GM23338 (cell line): Measurements from ENCODE around the gene COL15A1. TPM values are rescaled to one million over a fixed set of nuclear protein-coding genes. Genes with fewer than 3 reads are reported as not detected.
A peak's percentile ranks its signal among the peaks of the same experiment; 100 is the strongest.

Source experiments
- ATAC-seq: fragments of 200-7000 bp; cut with Tn5 transposase; 3 replicates; pipeline ENCODE4 v1.9.1; 2020
- DNase-seq: peaks from one replicate; pipeline ENCODE4 v3.0.0-alpha.2; 2015; ENCODE audit warnings: low spot score
- H2AFZ ChIP-seq: fragments of 200-600 bp; sonication (generic); 2 replicates; pipeline ENCODE4 v1.8.0; 2016; ENCODE audit warnings: antibody characterized with exemption, mild to moderate bottlenecking, moderate library complexity
- H3F3A ChIP-seq: fragments of 200-600 bp; sonication (generic); replicated peaks from 2 replicates; pipeline ENCODE4 v1.8.0; 2017; ENCODE audit warnings: antibody characterized with exemption, mixed run types, low read depth
- H3K27ac ChIP-seq: fragments of 200-600 bp; sonication (generic); 2 replicates; pipeline ENCODE4 v1.6.1; 2016; ENCODE audit warnings: low read depth
- H3K27me3 ChIP-seq: fragments of 200-600 bp; sonication (generic); 2 replicates; pipeline ENCODE4 v1.8.0; 2016; ENCODE audit warnings: mild to moderate bottlenecking, mixed run types, moderate library complexity; ENCODE audit not compliant: insufficient read depth
- H3K36me3 ChIP-seq: fragments of 200-600 bp; sonication (generic); 2 replicates; pipeline ENCODE4 v1.8.0; 2016; ENCODE audit warnings: mild to moderate bottlenecking; ENCODE audit not compliant: insufficient read depth
- H3K4me1 ChIP-seq: fragments of 200-600 bp; sonication (generic); 2 replicates; pipeline ENCODE4 v1.8.0; 2016; ENCODE audit warnings: mild to moderate bottlenecking, moderate library complexity; ENCODE audit not compliant: insufficient read depth
- H3K4me2 ChIP-seq: fragments of 200-600 bp; sonication (generic); 2 replicates; pipeline ENCODE4 v1.7.1; 2017; ENCODE audit warnings: mixed run types
- H3K4me3 ChIP-seq: fragments of 200-600 bp; sonication (generic); 2 replicates; pipeline ENCODE4 v1.6.1; 2016; ENCODE audit warnings: mixed run types
- H3K79me2 ChIP-seq: fragments of 200-600 bp; sonication (generic); replicated peaks from 2 replicates; pipeline ENCODE4 v1.8.0; 2017; ENCODE audit warnings: mild to moderate bottlenecking; ENCODE audit not compliant: insufficient read depth
- H3K9me2 ChIP-seq: fragments of 200-600 bp; sonication (generic); 2 replicates; pipeline ENCODE4 v1.8.0; 2017; ENCODE audit not compliant: insufficient read depth
- H4K20me1 ChIP-seq: fragments of 200-600 bp; sonication (generic); replicated peaks from 2 replicates; pipeline ENCODE4 v1.8.0; 2017; ENCODE audit warnings: mild to moderate bottlenecking; ENCODE audit not compliant: insufficient read depth
- H3K27ac Mint-ChIP-seq: 2 replicates; pipeline ENCODE4 v1.8.0; 2020; ENCODE audit warnings: inconsistent platforms, mild to moderate bottlenecking, moderate library complexity, mixed read lengths
- H3K27me3 Mint-ChIP-seq: 3 replicates; pipeline ENCODE4 v1.8.0; 2022; ENCODE audit warnings: low read depth, mild to moderate bottlenecking, moderate library complexity, mixed read lengths, inconsistent platforms; ENCODE audit not compliant: insufficient read depth, poor library complexity
- H3K36me3 Mint-ChIP-seq: 3 replicates; pipeline ENCODE4 v1.8.0; 2021; ENCODE audit warnings: low read depth, mild to moderate bottlenecking, inconsistent platforms, moderate library complexity, mixed read lengths
- H3K4me1 Mint-ChIP-seq: 3 replicates; pipeline ENCODE4 v1.8.0; 2020; ENCODE audit warnings: mild to moderate bottlenecking, inconsistent platforms, mixed read lengths
- H3K4me3 Mint-ChIP-seq: 3 replicates; pipeline ENCODE4 v1.8.0; 2021; ENCODE audit warnings: moderate library complexity, mild to moderate bottlenecking, inconsistent platforms, mixed read lengths
- H3K9me3 Mint-ChIP-seq: 3 replicates; pipeline ENCODE4 v1.8.0; 2020; ENCODE audit warnings: moderate library complexity, mild to moderate bottlenecking, inconsistent platforms, mixed read lengths
- ETS1 ChIP-seq: IDR thresholded peaks from 2 replicates; pipeline ENCODE4 v1.6.1; 2016; ENCODE audit warnings: antibody characterized with exemption
- POLR2AphosphoS5 ChIP-seq: IDR thresholded peaks from 2 replicates; pipeline ENCODE4 v1.6.1; 2016; ENCODE audit warnings: antibody characterized with exemption, low read depth
- STAT1 ChIP-seq: IDR thresholded peaks from one replicate; pipeline ENCODE4 v1.6.1; 2016; ENCODE audit warnings: antibody characterized with exemption; ENCODE audit not compliant: unreplicated experiment
- ZNF114 ChIP-seq: fragments of 250-450 bp; sonication (Bioruptor Pico); IDR thresholded peaks from 2 replicates; pipeline ENCODE4 v1.5.0; 2020; ENCODE audit warnings: mild to moderate bottlenecking, moderate library complexity
- polyA plus RNA-seq: library from polyadenylated mRNA; unstranded; fragments of >200 nt; fragmentation: Nextera tagmentation; extraction: Ambion mirVana; gene quantifications from 2 replicates; pipeline ENCODE4 v1.2.1, GENCODE V29; 2016
- total RNA-seq: library from RNA; depleted of rRNA; stranded (reverse); fragments of >200 nt; shearing (Covaris generic); gene quantifications from 2 replicates; pipeline ENCODE4 v1.2.3, GENCODE V29; 2014
- TF ChIP-seq, protein P1 (sequence below): fragments of 250-450 bp; sonication (Bioruptor Pico); IDR thresholded peaks from 2 replicates; pipeline ENCODE4 v1.5.0; 2020; ENCODE audit warnings: mild to moderate bottlenecking, moderate library complexity

The COL15A1 gene
- total and polyA plus RNA-seq, 2 experiments from 2014 or later: 0.17 to 0.18 TPM

- no peaks in the 10 kb centered on the region for H3K9me2 ChIP-seq
These were observed 160.9 kb downstream of the COL15A1 start, which contains the start of gene TGFBR1 for GRCh38 chr9:99104459-99105151. TSS of gene TGFBR1 (plus strand) at chr9:99105113. CDS start at chr9:99105206, 93 bp downstream.

GRCh38 chr9:99105152-99106043, 161.7 kb downstream of the COL15A1 start:
- H3K4me3 ChIP-seq: peak overlapping the region; percentile 79
- peaks cover 12% of the 10 kb centered on the region for H3F3A ChIP-seq
- Mint-ChIP-seq H3K27me3 (peaks cover 3% of the 10 kb centered on the region), H3K9me3 (no peaks in the 10 kb centered on the region), H3K4me1 (peaks cover 37% of the 10 kb centered on the region), H3K27ac (0 out of 2 replicates have a peak overlapping the region, but pooled peaks have one; percentile 2), H3K4me3 (peak overlapping the region; percentile 85), H3K36me3 (no peaks in the 10 kb centered on the region; the same call in 2 of the 3 replicates)
- H3K27ac ChIP-seq: no peak overlapping the region
- DNase-seq (peak; percentile 62), ATAC-seq (peak; percentile 29)
- H3K27me3 ChIP-seq: peaks cover 25% of the 10 kb centered on the region
- no peaks in the 10 kb centered on the region for H3K9me2 ChIP-seq
- H3K4me1 ChIP-seq: peaks cover 41% of the 10 kb centered on the region
- H3K36me3 ChIP-seq: no peaks in the 10 kb centered on the region
- H2AFZ ChIP-seq: no peak overlapping the region
- no peak for TF ChIP-seq POLR2AphosphoS5
- TF ChIP-seq, protein P1, sequence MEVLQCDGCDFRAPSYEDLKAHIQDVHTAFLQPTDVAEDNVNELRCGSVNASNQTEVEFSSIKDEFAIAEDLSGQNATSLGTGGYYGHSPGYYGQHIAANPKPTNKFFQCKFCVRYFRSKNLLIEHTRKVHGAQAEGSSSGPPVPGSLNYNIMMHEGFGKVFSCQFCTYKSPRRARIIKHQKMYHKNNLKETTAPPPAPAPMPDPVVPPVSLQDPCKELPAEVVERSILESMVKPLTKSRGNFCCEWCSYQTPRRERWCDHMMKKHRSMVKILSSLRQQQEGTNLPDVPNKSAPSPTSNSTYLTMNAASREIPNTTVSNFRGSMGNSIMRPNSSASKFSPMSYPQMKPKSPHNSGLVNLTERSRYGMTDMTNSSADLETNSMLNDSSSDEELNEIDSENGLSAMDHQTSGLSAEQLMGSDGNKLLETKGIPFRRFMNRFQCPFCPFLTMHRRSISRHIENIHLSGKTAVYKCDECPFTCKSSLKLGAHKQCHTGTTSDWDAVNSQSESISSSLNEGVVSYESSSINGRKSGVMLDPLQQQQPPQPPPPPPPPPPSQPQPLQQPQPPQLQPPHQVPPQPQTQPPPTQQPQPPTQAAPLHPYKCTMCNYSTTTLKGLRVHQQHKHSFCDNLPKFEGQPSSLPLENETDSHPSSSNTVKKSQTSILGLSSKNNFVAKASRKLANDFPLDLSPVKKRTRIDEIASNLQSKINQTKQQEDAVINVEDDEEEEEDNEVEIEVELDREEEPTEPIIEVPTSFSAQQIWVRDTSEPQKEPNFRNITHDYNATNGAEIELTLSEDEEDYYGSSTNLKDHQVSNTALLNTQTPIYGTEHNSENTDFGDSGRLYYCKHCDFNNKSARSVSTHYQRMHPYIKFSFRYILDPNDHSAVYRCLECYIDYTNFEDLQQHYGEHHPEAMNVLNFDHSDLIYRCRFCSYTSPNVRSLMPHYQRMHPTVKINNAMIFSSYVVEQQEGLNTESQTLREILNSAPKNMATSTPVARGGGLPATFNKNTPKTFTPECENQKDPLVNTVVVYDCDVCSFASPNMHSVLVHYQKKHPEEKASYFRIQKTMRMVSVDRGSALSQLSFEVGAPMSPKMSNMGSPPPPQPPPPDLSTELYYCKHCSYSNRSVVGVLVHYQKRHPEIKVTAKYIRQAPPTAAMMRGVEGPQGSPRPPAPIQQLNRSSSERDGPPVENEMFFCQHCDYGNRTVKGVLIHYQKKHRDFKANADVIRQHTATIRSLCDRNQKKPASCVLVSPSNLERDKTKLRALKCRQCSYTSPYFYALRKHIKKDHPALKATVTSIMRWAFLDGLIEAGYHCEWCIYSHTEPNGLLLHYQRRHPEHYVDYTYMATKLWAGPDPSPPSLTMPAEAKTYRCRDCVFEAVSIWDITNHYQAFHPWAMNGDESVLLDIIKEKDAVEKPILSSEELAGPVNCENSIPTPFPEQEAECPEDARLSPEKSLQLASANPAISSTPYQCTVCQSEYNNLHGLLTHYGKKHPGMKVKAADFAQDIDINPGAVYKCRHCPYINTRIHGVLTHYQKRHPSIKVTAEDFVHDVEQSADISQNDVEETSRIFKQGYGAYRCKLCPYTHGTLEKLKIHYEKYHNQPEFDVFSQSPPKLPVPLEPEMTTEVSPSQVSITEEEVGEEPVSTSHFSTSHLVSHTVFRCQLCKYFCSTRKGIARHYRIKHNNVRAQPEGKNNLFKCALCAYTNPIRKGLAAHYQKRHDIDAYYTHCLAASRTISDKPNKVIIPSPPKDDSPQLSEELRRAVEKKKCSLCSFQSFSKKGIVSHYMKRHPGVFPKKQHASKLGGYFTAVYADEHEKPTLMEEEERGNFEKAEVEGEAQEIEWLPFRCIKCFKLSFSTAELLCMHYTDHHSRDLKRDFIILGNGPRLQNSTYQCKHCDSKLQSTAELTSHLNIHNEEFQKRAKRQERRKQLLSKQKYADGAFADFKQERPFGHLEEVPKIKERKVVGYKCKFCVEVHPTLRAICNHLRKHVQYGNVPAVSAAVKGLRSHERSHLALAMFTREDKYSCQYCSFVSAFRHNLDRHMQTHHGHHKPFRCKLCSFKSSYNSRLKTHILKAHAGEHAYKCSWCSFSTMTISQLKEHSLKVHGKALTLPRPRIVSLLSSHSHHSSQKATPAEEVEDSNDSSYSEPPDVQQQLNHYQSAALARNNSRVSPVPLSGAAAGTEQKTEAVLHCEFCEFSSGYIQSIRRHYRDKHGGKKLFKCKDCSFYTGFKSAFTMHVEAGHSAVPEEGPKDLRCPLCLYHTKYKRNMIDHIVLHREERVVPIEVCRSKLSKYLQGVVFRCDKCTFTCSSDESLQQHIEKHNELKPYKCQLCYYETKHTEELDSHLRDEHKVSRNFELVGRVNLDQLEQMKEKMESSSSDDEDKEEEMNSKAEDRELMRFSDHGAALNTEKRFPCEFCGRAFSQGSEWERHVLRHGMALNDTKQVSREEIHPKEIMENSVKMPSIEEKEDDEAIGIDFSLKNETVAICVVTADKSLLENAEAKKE (CRISPR knock-in tag): no peak
- no peak for TF ChIP-seq ZNF114
- TF ChIP-seq ETS1: no peak
- no peak for TF ChIP-seq STAT1
- peaks cover 48% of the 10 kb centered on the region for H3K79me2 ChIP-seq
- H3K4me2 ChIP-seq: peak overlapping the region; percentile 81
- H4K20me1 ChIP-seq: peaks cover 30% of the 10 kb centered on the region

More at GRCh38 chr9:99104459-99105151, 160.9 kb downstream of the COL15A1 start, which contains the start of gene TGFBR1:
- no peaks in the 10 kb centered on the region; the same call in 2 of the 3 replicates for H3K36me3 Mint-ChIP-seq
- H3K27me3 ChIP-seq: peaks cover 25% of the 10 kb centered on the region
- peak within 1 kb of the TSS; percentile 100 for H2AFZ ChIP-seq
- peaks cover 39% of the 10 kb centered on the region for H3K4me1 ChIP-seq
- 0 out of 2 replicates have a peak within 1 kb of the TSS, but pooled peaks have one; percentile 2 for H3K27ac Mint-ChIP-seq
- peaks cover 28% of the 10 kb centered on the region for H4K20me1 ChIP-seq
- peaks cover 12% of the 10 kb centered on the region for H3F3A ChIP-seq
- peak within 1 kb of the TSS; percentile 85 for H3K4me3 Mint-ChIP-seq
- peaks cover 40% of the 10 kb centered on the region for H3K79me2 ChIP-seq
- H3K27me3 Mint-ChIP-seq: peaks cover 3% of the 10 kb centered on the region
- H3K27ac ChIP-seq: peak within 1 kb of the TSS; percentile 69; the same call in 1 of the 2 replicates
- ATAC-seq (peak; percentile 93), DNase-seq (peak; percentile 93)
- no peaks in the 10 kb centered on the region for H3K36me3 ChIP-seq
- peak within 1 kb of the TSS; percentile 99 for H3K4me2 ChIP-seq
- H3K4me3 ChIP-seq: peak within 1 kb of the TSS; percentile 91
- H3K9me3 Mint-ChIP-seq: no peaks in the 10 kb centered on the region
- peaks cover 37% of the 10 kb centered on the region for H3K4me1 Mint-ChIP-seq
- TF ChIP-seq ETS1 (no peak), POLR2AphosphoS5 (peak; percentile 67)
